HCT116 (cell line): ENCODE results near the gene F10. TPM values are rescaled to one million over a fixed set of nuclear protein-coding genes. Genes with fewer than 3 reads are reported as not detected.

Experiments used
- ATAC-seq: fragments of 200-7000 bp; cut with Tn5 transposase; 2 replicates; pipeline ENCODE4 v1.9.1; 2020; ENCODE audit warnings: mild to moderate bottlenecking, moderate library complexity
- BruUV-seq: library from RNA; stranded (reverse); fragments of 400-500 nt; replicated peaks from 2 replicates; lab custom pipeline; 2021; lab: Mats Ljungman, UMichigan
- CTCF ChIA-PET: fragments of 300-600 bp; sonication (Branson Sonifier 250); formaldehyde crosslinking; loops from one replicate; lab custom pipeline; 2021; ENCODE audit warnings: antibody characterized with exemption; lab: Charles Lee
- POLR2A ChIA-PET: fragments of 300-600, 350-600 bp; sonication (Branson Sonifier 250); formaldehyde crosslinking; loops from one replicate; lab custom pipeline; 2021; ENCODE audit warnings: antibody characterized with exemption; lab: Charles Lee
- RAD21 ChIA-PET, 2 experiments: fragments of 300-600 bp; sonication (Branson Sonifier 250); formaldehyde crosslinking; loops; one replicate each; lab custom pipeline; 2023; ENCODE audit warnings: low total read pairs in 2 of 2; ENCODE audit not compliant: uncharacterized antibody in 2 of 2, unreplicated experiment in 2 of 2, low non-redundant PET in 1 of 2; lab: Charles Lee
- DNase-seq: peaks from one replicate; pipeline ENCODE4 v3.0.0-alpha.2; 2010; ENCODE audit warnings: low read depth, low spot score
- H2AFZ ChIP-seq: fragments of 200-600 bp; shearing (Covaris generic), sonication (generic); 2 replicates; pipeline ENCODE4 v1.6.1; 2017; ENCODE audit warnings: low read depth, mixed run types, mixed read lengths, antibody characterized with exemption, low read length; ENCODE audit not compliant: poor library complexity, severe bottlenecking
- H3K27ac ChIP-seq: 2 replicates; pipeline ENCODE4 v1.5.1; 2012; ENCODE audit warnings: low read depth, low read length
- H3K27me3 ChIP-seq: fragments of 200-600 bp; sonication (generic); 2 replicates; pipeline ENCODE4 v1.6.1; 2016; ENCODE audit warnings: mixed run types, low read length, mixed read lengths; ENCODE audit not compliant: insufficient read depth
- H3K36me3 ChIP-seq, 2 experiments: fragments of 200-500 bp in 1 of 2; fragments of 200-600 bp in 1 of 2; sonication (Bioruptor generic) in 1 of 2; sonication (generic) in 1 of 2; 2 replicates each; pipeline versions ENCODE4 v1.5.1 to v1.6.1; 2014 to 2016; ENCODE audit warnings: low read length in 2 of 2, inconsistent platforms in 1 of 2, mixed read lengths in 1 of 2, mixed run types in 1 of 2; ENCODE audit not compliant: insufficient read depth in 2 of 2, control insufficient read depth in 1 of 2
- H3K4me1 ChIP-seq, 2 experiments: fragments of 200-600 bp in 1 of 2; sonication (generic) in 1 of 2; 2 replicates each; pipeline versions ENCODE4 v1.5.1 to v1.6.1; 2012 to 2017; ENCODE audit warnings: low read length in 2 of 2, inconsistent platforms in 1 of 2, mild to moderate bottlenecking in 1 of 2, mixed read lengths in 1 of 2, mixed run types in 1 of 2, moderate library complexity in 1 of 2; ENCODE audit not compliant: insufficient read depth in 2 of 2, control insufficient read depth in 1 of 2
- H3K4me2 ChIP-seq: fragments of 200-600 bp; sonication (generic); 2 replicates; pipeline ENCODE4 v1.6.1; 2017; ENCODE audit warnings: mixed run types, low read length, mixed read lengths
- H3K4me3 ChIP-seq, 2 experiments: fragments of 200-600 bp in 1 of 2; sonication (generic) in 1 of 2; replicated peaks in 1 of 2; 2 replicates each; pipeline ENCODE4 v1.5.1; 2011 to 2016; ENCODE audit warnings: low read length in 2 of 2, control low read depth in 1 of 2, low read depth in 1 of 2, mild to moderate bottlenecking in 1 of 2, mixed read lengths in 1 of 2, mixed run types in 1 of 2
- H3K79me2 ChIP-seq: fragments of 200-600 bp; sonication (generic); 2 replicates; pipeline ENCODE4 v1.6.1; 2017; ENCODE audit warnings: mild to moderate bottlenecking, mixed run types, low read length, moderate library complexity, mixed read lengths; ENCODE audit not compliant: insufficient read depth
- H3K9ac ChIP-seq: fragments of 200-600 bp; sonication (generic); 2 replicates; pipeline ENCODE4 v1.6.1; 2016; ENCODE audit warnings: low read length, mixed read lengths
- H3K9me2 ChIP-seq: fragments of 200-600 bp; sonication (generic), shearing (Covaris generic); 2 replicates; pipeline ENCODE4 v1.6.1; 2017; ENCODE audit warnings: mixed run types, mild to moderate bottlenecking, moderate library complexity; ENCODE audit not compliant: insufficient read depth
- H3K9me3 ChIP-seq, 2 experiments: fragments of 200-500 bp in 1 of 2; fragments of 200-600 bp in 1 of 2; sonication (Bioruptor generic) in 1 of 2; sonication (generic) in 1 of 2; 2 replicates each; pipeline ENCODE4 v1.6.1; 2014 to 2017; ENCODE audit warnings: low read length in 2 of 2, mixed read lengths in 2 of 2, inconsistent platforms in 1 of 2, low read depth in 1 of 2, mild to moderate bottlenecking in 1 of 2, mixed run types in 1 of 2, moderate library complexity in 1 of 2; ENCODE audit not compliant: control insufficient read depth in 1 of 2, insufficient read depth in 1 of 2
- H4K20me1 ChIP-seq: fragments of 200-600 bp; sonication (generic), shearing (Covaris generic); 2 replicates; pipeline ENCODE4 v1.6.1; 2017; ENCODE audit warnings: mixed run types, mild to moderate bottlenecking, moderate library complexity; ENCODE audit not compliant: insufficient read depth
- EGR1 ChIP-seq: IDR thresholded peaks from 2 replicates; pipeline ENCODE4 v1.6.1; 2012; ENCODE audit warnings: low read depth
- EZH2 ChIP-seq: fragments of 200-600 bp; sonication (generic); IDR thresholded peaks from 2 replicates; pipeline ENCODE4 v1.6.1; 2017; ENCODE audit warnings: antibody characterized with exemption, mixed run types
- FOSL1 ChIP-seq: IDR thresholded peaks from 2 replicates; pipeline ENCODE4 v1.6.1; 2012; ENCODE audit warnings: low read depth
- JUND ChIP-seq: IDR thresholded peaks from 2 replicates; pipeline ENCODE4 v1.6.1; 2012
- RAD21 ChIP-seq: IDR thresholded peaks from 2 replicates; pipeline ENCODE4 v1.6.1; 2012; ENCODE audit warnings: low read depth, mild to moderate bottlenecking
- SP1 ChIP-seq: IDR thresholded peaks from 2 replicates; pipeline ENCODE4 v1.6.1; 2012; ENCODE audit warnings: low read depth
- YY1 ChIP-seq: IDR thresholded peaks from 2 replicates; pipeline ENCODE4 v1.6.1; 2011; ENCODE audit warnings: low read length, low read depth, moderate library complexity, mild to moderate bottlenecking; ENCODE audit not compliant: insufficient replicate concordance; ENCODE audit errors: extremely low read depth
- intact Hi-C: fragments of 100-400 bp; cut with micrococcal nuclease; formaldehyde crosslinking; loops from 2 replicates; pipeline ENCODE4 v1.10.0; 2022
- total RNA-seq: library from RNA; stranded (reverse); gene quantifications from one replicate; pipeline ENCODE4 v1.2.1, GENCODE V29; 2021; ENCODE audit not compliant: unreplicated experiment
- TF ChIP-seq, protein P1 (sequence below): IDR thresholded peaks from 2 replicates; pipeline ENCODE4 v1.6.1; 2012; ENCODE audit warnings: low read depth

F10 gene
- total RNA-seq, 1 experiment from 2014 or later, result 4.0 TPM

DNA sequence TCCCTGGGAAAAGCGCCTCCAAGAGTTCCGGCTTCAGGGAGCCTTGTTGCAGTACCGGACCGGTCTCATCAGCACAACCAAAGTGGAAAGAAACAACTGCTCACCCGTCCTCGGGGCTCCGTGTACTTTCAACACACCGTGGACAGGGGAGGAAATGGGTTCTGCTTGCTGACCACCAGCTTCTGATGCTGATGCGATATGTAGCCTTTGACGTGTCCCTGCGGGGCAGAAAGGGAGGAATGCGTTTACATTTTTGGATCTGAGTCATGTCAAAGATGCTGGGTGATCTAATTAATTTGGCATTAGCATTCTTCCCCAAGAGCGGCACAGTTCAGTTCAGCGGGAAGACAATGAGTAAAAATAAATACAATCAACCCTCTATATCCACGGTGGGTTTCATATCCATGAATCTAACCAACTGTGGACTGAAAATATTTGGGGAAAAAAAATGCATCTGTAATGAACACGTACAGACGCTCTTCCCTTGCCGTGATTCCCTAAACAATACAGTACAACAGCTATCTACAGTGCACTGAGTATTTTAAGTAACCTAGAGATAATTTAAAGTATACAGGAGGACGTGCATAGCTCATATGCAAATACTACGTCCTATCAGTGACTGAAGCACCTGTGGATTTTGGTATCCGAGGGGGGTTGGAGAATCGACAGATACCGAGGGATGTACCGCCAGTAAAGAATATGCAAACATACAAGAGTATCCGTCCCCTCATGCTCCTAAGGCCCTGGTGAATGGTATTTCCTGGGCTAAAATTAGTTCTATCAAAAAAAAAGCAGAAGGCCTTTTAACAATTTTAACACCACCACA lies 55.7 kb downstream of the F10 start:
- H3K79me2 ChIP-seq, result peaks cover 5% of the 10 kb centered on the region; the same call in 1 of the 2 replicates
- no peak for ATAC-seq
- peaks cover 53 to 61% of the 10 kb centered on the region in 2 experiments for H3K36me3 ChIP-seq
- intact Hi-C loops, result no loop called here
- H3K9me3 ChIP-seq, result no peaks in the 10 kb centered on the region
- no peak overlapping the region for H3K4me3 ChIP-seq
- no peaks in the 10 kb centered on the region for H3K9me2 ChIP-seq
- TF ChIP-seq, protein P1, sequence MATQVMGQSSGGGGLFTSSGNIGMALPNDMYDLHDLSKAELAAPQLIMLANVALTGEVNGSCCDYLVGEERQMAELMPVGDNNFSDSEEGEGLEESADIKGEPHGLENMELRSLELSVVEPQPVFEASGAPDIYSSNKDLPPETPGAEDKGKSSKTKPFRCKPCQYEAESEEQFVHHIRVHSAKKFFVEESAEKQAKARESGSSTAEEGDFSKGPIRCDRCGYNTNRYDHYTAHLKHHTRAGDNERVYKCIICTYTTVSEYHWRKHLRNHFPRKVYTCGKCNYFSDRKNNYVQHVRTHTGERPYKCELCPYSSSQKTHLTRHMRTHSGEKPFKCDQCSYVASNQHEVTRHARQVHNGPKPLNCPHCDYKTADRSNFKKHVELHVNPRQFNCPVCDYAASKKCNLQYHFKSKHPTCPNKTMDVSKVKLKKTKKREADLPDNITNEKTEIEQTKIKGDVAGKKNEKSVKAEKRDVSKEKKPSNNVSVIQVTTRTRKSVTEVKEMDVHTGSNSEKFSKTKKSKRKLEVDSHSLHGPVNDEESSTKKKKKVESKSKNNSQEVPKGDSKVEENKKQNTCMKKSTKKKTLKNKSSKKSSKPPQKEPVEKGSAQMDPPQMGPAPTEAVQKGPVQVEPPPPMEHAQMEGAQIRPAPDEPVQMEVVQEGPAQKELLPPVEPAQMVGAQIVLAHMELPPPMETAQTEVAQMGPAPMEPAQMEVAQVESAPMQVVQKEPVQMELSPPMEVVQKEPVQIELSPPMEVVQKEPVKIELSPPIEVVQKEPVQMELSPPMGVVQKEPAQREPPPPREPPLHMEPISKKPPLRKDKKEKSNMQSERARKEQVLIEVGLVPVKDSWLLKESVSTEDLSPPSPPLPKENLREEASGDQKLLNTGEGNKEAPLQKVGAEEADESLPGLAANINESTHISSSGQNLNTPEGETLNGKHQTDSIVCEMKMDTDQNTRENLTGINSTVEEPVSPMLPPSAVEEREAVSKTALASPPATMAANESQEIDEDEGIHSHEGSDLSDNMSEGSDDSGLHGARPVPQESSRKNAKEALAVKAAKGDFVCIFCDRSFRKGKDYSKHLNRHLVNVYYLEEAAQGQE, result no peak
- TF ChIP-seq RAD21 (no peak), SP1 (no peak), YY1 (no peak), EGR1 (no peak)
- no TSS peak for BruUV-seq
- no peak overlapping the region for H3K27ac ChIP-seq
- no peak overlapping the region for H3K4me2 ChIP-seq
- ChIA-PET POLR2A (no interaction called here), CTCF (no interaction called here), RAD21 (no interaction called here)
- H4K20me1 ChIP-seq, result no peaks in the 10 kb centered on the region
- DNase-seq, result no peak
- no peaks in the 10 kb centered on the region for H3K27me3 ChIP-seq
- no peak overlapping the region for H2AFZ ChIP-seq
- H3K9ac ChIP-seq, result no peak overlapping the region
- no peaks in the 10 kb centered on the region; a peak in 1 of 4 replicates for H3K4me1 ChIP-seq

DNA sequence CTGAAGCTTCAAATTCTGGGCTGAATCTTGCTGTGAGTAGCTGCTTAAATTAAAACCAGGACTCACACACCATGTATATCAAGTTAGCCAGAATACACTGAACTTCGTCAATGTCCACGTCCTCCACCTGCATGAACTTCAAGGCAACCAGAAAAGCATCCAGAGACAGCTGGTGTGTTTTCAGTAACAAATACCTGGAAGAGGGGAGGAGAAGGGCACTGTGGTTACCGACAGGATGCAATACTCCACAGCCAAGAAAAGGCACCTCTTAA lies 56.2 kb downstream of the F10 start:
- no peak for ATAC-seq
- Histone ChIP-seq H4K20me1 (no peaks in the 10 kb centered on the region), H3K4me3 (no peak overlapping the region), H3K79me2 (peaks cover 11% of the 10 kb centered on the region), H3K9me3 (no peaks in the 10 kb centered on the region), H3K4me1 (no peaks in the 10 kb centered on the region; a peak in 1 of 4 replicates), H3K36me3 (peaks cover 58 to 66% of the 10 kb centered on the region in 2 experiments), H3K27me3 (no peaks in the 10 kb centered on the region), H3K9me2 (no peaks in the 10 kb centered on the region), H3K9ac (no peak overlapping the region), H3K27ac (no peak overlapping the region), H2AFZ (no peak overlapping the region), H3K4me2 (no peak overlapping the region)
- DNase-seq, result no peak
- TF ChIP-seq JUND, result no peak
- no peak for TF ChIP-seq EZH2
- TF ChIP-seq FOSL1, result no peak
- no peak for TF ChIP-seq SP1
- ChIA-PET POLR2A (no interaction called here), CTCF (no interaction called here), RAD21 (no interaction called here)
- intact Hi-C loops, result no loop called here
- BruUV-seq, result no TSS peak
